ENCODE results near the gene MCM3.

Gene MCM3

DNA sequence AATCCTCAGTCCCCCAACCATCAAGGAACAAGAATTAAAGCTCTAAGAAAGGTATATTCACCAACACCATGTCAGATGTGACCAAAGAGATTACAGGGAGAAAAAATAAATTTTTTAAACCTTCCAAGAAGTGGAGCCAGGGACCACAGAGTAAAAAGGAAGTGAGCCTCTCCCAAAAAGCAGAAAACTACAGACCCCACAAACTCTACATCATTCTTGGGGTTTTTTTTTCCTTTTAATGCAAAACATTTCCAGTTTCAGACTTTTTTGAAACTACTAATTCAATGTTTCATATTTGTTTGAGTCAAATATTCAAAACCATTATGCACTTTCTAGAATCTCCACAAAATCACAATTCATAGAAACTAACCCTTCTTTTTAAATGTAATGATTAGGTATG is 33.4 kb downstream of the MCM3 start:
- POLR2A ChIA-PET: interaction anchor here (1.5 kb wide), 1 partner anchor 34 kb away, joined by 3 read pairs; the partner anchor contains the start of gene MCM3
- CTCF ChIA-PET: interaction anchor here (0.9 to 1.7 kb wide), 2 partner anchors 13 to 17 kb away, joined by 3 to 5 read pairs; no protein-coding TSS in a partner anchor
- no peak for DNase-seq (ENCODE audit: extremely low spot score)
- TF ChIP-seq FOXM1 (IDR thresholded peaks at IDR 0.05; ENCODE audit: borderline replicate concordance) (no peak), BHLHE40 (IDR thresholded peaks at IDR 0.05; ENCODE audit: borderline replicate concordance) (no peak), HDGF (IDR thresholded peaks at IDR 0.05; ENCODE audit: borderline replicate concordance) (no peak), NFRKB (IDR thresholded peaks at IDR 0.05) (no peak), ELF4 (IDR thresholded peaks at IDR 0.05) (no peak), TARDBP (IDR thresholded peaks at IDR 0.05) (no peak), ZNF384 (IDR thresholded peaks at IDR 0.05) (no peak), FOXK2 (IDR thresholded peaks at IDR 0.05) (no peak), LEF1 (IDR thresholded peaks at IDR 0.05; ENCODE audit: borderline replicate concordance) (no peak), FOXA1 (IDR thresholded peaks at IDR 0.05) (no peak), L3MBTL2 (conservative IDR thresholded peaks at IDR 0.05) (no peak)

DNA sequence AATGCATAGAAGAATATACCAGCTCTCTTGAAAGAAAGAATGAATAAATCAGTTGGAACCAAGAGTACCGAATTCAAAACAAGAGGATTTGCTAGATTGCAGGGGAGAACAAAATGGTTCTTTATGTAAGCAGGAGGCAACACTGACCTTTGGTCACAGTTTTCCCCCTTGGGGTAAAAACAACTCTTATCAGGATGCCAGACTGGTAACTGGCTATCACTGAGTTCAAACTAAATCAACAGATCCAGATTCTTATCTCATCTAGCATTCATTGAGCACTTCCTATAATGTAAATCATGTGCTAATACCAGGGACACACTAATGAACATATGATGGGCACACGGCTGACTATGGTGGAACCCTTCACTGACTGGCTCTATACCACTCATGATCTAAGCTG is 35.5 kb downstream of the MCM3 start:
- POLR2A ChIA-PET: no interaction called here
- no peak for TF ChIP-seq ZNF384 (IDR thresholded peaks at IDR 0.05)
- TF ChIP-seq ARNT (IDR thresholded peaks at IDR 0.05): no peak
- TF ChIP-seq, protein P1, sequence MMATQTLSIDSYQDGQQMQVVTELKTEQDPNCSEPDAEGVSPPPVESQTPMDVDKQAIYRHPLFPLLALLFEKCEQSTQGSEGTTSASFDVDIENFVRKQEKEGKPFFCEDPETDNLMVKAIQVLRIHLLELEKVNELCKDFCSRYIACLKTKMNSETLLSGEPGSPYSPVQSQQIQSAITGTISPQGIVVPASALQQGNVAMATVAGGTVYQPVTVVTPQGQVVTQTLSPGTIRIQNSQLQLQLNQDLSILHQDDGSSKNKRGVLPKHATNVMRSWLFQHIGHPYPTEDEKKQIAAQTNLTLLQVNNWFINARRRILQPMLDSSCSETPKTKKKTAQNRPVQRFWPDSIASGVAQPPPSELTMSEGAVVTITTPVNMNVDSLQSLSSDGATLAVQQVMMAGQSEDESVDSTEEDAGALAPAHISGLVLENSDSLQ (IDR thresholded peaks at IDR 0.05): no peak
- no peak for TF ChIP-seq SUZ12 (IDR thresholded peaks at IDR 0.05)
- no peak for TF ChIP-seq LEF1 (IDR thresholded peaks at IDR 0.05; ENCODE audit: borderline replicate concordance)
- TF ChIP-seq BHLHE40 (IDR thresholded peaks at IDR 0.05; ENCODE audit: borderline replicate concordance): no peak
- no peak for TF ChIP-seq NFRKB (IDR thresholded peaks at IDR 0.05)
- no peak for TF ChIP-seq TARDBP (IDR thresholded peaks at IDR 0.05)
- no peak for TF ChIP-seq FOXM1 (IDR thresholded peaks at IDR 0.05; ENCODE audit: borderline replicate concordance)
- TF ChIP-seq FOXK2 (IDR thresholded peaks at IDR 0.05): no peak
- no peak for TF ChIP-seq ELF4 (IDR thresholded peaks at IDR 0.05)
- no peak for TF ChIP-seq HDGF (IDR thresholded peaks at IDR 0.05; ENCODE audit: borderline replicate concordance)
- no peak for TF ChIP-seq FOXA1 (IDR thresholded peaks at IDR 0.05)
- TF ChIP-seq SP1 (IDR thresholded peaks at IDR 0.05): no peak
- TF ChIP-seq L3MBTL2 (conservative IDR thresholded peaks at IDR 0.05): no peak
- no peak for TF ChIP-seq CTBP1 (IDR thresholded peaks at IDR 0.05; ENCODE audit: borderline replicate concordance)
- no peak for DNase-seq (ENCODE audit: extremely low spot score)
- CTCF ChIA-PET: interaction anchor here (1.0 kb wide), 1 partner anchor 10 kb away, joined by 4 read pairs; no protein-coding TSS in a partner anchor

DNA sequence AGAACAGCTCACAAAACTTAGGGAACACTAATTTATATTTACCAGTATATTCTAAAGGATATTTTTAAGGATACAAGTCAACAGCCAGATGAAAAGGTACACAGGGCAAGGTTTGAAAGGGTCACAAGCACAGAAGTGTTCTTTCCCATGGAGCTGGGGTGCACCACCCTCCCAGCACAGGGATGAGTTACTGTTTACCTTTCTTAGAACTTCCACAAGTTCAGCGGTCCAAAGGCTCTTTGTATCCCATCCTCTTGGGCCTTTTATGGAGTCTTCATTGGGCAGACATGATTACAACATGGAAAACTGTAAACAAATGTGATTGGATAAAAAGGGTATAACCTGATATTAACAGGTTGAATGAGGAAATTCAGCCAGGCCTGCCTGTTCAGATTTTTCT is 39.1 kb downstream of the MCM3 start:
- ChIA-PET POLR2A (no interaction called here), CTCF (no interaction called here)
- TF ChIP-seq NFRKB (IDR thresholded peaks at IDR 0.05) (no peak), LEF1 (IDR thresholded peaks at IDR 0.05; ENCODE audit: borderline replicate concordance) (no peak), ELF4 (IDR thresholded peaks at IDR 0.05) (no peak), L3MBTL2 (conservative IDR thresholded peaks at IDR 0.05) (no peak), FOXK2 (IDR thresholded peaks at IDR 0.05) (no peak), HDGF (IDR thresholded peaks at IDR 0.05; ENCODE audit: borderline replicate concordance) (no peak), ZNF384 (IDR thresholded peaks at IDR 0.05) (no peak), CTBP1 (IDR thresholded peaks at IDR 0.05; ENCODE audit: borderline replicate concordance) (no peak), SP1 (IDR thresholded peaks at IDR 0.05) (no peak), FOXM1 (IDR thresholded peaks at IDR 0.05; ENCODE audit: borderline replicate concordance) (no peak), BHLHE40 (IDR thresholded peaks at IDR 0.05; ENCODE audit: borderline replicate concordance) (no peak)
- TF ChIP-seq, protein P1 (IDR thresholded peaks at IDR 0.05): no peak
- DNase-seq (ENCODE audit: extremely low spot score): no peak

DNA sequence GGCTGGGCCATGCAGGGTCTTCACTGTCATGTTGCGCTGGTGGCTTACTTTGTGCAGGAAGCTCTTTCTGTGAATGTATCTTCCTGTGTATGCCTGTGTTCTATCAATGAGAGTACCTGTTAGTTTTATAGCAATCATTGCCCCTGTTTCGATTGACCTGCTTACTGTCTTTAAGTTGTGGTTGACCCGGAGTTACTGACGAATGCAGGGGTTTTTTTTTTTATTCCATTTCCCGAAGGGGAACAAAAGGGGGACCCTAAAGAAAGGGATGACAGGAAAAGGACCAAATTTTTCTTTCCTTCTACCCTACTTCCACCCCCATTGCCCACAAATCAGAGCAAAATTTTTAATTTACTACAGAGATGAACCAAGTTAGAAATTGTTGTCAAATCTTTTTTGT is 40.1 kb downstream of the MCM3 start, which contains the start of gene IL17F:
TSS of gene IL17F (minus strand) at position 101 of the 400 bp plus-strand sequence. CDS start at position 30, 71 bp downstream.
- ChIA-PET CTCF (no interaction called here), POLR2A (no interaction called here)
- DNase-seq (ENCODE audit: extremely low spot score): no peak
- TF ChIP-seq FOXA1 (IDR thresholded peaks at IDR 0.05): no peak
- no peak for TF ChIP-seq FOXM1 (IDR thresholded peaks at IDR 0.05; ENCODE audit: borderline replicate concordance)
- TF ChIP-seq HDGF (IDR thresholded peaks at IDR 0.05; ENCODE audit: borderline replicate concordance): no peak
- TF ChIP-seq ELF4 (IDR thresholded peaks at IDR 0.05): no peak
- no peak for TF ChIP-seq L3MBTL2 (conservative IDR thresholded peaks at IDR 0.05)
- no peak for TF ChIP-seq BHLHE40 (IDR thresholded peaks at IDR 0.05; ENCODE audit: borderline replicate concordance)
- no peak for TF ChIP-seq FOXK2 (IDR thresholded peaks at IDR 0.05)
- TF ChIP-seq, protein P1 (IDR thresholded peaks at IDR 0.05): no peak
- no peak for TF ChIP-seq CTBP1 (IDR thresholded peaks at IDR 0.05; ENCODE audit: borderline replicate concordance)

DNA sequence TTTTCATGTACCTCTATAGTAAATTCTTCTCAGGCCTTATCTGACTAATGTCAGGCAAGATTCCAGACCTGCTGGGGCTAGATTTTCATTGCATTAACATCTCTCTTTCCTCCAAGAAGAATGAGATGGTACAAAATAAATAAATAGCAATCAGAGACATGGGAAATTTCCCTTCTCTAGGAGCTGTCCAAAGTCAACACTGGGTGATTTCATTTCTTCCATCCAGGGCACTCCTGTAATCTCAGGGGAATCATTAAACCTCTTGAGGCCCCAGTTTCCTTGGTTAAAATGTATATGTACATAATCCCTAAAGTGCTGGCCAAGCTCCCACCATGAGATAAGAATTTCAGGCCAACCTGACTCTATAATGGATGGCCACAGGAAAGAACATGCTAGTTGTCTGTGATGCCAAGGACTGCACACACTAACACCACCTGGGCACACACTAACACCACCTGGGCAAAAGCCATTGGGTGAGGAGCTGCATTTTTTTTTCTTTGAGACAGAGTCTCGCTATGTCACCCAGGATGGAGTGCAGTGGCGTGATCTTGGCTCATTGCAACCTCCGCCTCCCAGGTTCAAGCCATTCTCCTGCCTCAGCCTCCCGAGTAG is 41.2 kb downstream of the MCM3 start:
- POLR2A ChIA-PET: interaction anchor here (1.6 to 2.6 kb wide), 2 partner anchors 36 to 41 kb away, joined by 3 to 12 read pairs; partner anchors contain the start of gene MCM3
- TF ChIP-seq BHLHE40 (IDR thresholded peaks at IDR 0.05; ENCODE audit: borderline replicate concordance) (no peak), HDGF (IDR thresholded peaks at IDR 0.05; ENCODE audit: borderline replicate concordance) (no peak), ZNF384 (IDR thresholded peaks at IDR 0.05) (no peak), L3MBTL2 (conservative IDR thresholded peaks at IDR 0.05) (no peak), ELF4 (IDR thresholded peaks at IDR 0.05) (no peak), SUZ12 (IDR thresholded peaks at IDR 0.05) (no peak), SP1 (IDR thresholded peaks at IDR 0.05) (no peak), FOXK2 (IDR thresholded peaks at IDR 0.05) (no peak), FOXA1 (IDR thresholded peaks at IDR 0.05) (no peak), NFRKB (IDR thresholded peaks at IDR 0.05) (no peak), FOXM1 (IDR thresholded peaks at IDR 0.05; ENCODE audit: borderline replicate concordance) (no peak), LEF1 (IDR thresholded peaks at IDR 0.05; ENCODE audit: borderline replicate concordance) (no peak), TARDBP (IDR thresholded peaks at IDR 0.05) (no peak), ARNT (IDR thresholded peaks at IDR 0.05) (no peak), CTBP1 (IDR thresholded peaks at IDR 0.05; ENCODE audit: borderline replicate concordance) (no peak)
- TF ChIP-seq, protein P1 (IDR thresholded peaks at IDR 0.05): no peak
- CTCF ChIA-PET: interaction anchor here (1.5 kb wide), 1 partner anchor 156 kb away, joined by 4 read pairs; no protein-coding TSS in a partner anchor
- peak; percentile 39 for DNase-seq (ENCODE audit: extremely low spot score)

All from HEK293T (cell line).